Brain pericyte (primary cell): ENCODE data around the gene SDCCAG8.

Experiments used
- DNase-seq: peaks from one replicate; pipeline ENCODE4 v3.0.0-alpha.2; 2012; ENCODE audit warnings: low read depth, low spot score

The SDCCAG8 gene

DNA sequence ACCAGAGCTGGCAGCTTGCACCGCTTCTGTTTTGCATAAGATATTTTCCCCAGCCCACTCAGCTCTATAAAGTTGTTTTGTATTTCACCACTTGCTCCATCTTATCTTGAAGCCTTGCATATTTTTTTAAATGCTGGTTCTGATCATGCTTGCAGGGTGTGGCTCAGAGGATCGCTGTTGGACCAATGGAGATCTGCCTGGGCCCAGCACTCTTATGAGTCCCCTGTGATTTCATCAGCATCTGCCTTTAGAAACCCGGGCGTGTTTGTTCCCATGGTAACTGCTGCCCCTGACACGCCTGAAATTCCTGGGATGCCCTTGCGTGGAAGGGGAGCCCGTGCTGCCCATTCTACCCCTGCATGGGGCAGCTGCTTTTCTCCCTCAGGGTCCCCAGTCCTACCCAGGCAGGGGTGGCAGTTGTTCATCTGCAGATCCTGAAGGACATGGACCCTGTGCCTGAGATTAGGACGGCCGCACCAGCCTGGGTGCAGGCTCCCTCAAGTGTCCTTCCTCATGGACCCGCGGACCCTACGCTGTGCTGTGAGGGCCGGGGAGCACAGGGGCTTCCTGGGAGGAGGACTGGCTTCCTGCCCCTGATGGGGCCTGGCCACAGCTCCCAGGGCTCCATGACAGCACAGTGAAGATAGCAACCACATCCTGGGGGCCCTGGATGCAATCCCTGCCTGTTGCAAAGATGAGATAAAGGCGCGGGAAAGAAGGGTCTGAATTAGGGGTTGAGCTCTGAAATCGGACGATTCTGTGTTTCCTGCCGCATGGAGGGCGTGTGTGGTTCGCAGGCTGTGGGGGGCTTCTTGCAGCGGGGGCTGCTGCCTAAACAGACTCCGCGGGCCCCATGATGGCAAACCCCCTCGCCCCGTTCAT lies 226.5 kb downstream of the SDCCAG8 start:
- DNase-seq: no peak

DNA sequence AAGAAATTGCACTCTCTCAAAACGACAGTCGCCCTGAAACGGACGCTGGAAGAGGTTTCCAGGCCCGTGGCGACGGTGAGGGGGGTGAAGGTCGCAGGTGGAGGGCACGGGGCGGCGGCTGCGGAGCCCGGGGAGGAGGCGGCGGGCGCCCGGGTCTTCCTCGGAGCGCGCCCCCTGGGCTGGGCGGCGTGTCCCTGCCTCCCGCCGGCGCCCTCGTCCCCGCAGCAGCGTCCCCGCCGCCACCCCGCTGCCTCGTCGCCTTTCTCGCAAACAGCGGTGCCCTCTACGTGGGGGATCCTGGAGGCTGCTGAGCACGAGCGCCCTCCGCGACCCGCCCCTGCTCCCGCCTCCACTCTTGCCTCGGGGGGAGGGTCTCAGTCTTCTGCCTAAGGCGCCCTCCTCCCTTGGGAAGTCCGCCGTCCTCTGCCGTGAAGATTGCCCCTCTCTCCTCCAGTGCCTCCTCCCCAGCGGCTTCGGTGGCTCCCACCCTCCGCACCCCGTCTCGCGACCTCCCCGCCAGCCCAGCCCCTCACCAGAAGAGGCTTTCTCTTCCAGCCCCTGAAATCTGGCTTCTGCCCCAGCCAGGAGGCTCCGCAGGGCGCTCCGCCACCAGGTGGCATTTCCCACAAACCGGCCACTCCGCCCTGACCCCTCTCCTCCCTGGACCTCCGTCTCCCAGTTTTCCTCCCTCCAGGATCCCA lies 227.4 kb downstream of the SDCCAG8 start:
- DNase-seq: no peak

DNA sequence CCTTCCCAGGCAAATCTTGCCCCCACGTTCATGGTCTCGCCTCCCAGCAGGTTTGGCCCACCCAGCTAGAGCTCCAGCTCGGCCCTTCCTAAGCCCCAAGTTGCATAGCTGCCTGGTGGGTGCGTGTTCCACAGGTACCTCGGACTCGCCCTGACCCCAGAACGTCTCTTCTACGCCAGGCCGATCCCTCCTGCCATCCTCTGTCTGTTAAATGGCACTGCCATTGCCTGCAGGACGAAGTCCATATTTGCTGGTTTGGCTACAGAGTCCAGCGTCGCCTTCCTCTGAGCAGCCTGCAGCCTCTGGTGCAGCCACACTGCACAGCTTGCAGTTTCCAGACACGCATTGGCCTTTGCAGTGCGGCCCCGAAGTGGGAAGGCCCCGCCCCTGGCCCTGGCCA lies 228.1 kb downstream of the SDCCAG8 start:
- DNase-seq: no peak

DNA sequence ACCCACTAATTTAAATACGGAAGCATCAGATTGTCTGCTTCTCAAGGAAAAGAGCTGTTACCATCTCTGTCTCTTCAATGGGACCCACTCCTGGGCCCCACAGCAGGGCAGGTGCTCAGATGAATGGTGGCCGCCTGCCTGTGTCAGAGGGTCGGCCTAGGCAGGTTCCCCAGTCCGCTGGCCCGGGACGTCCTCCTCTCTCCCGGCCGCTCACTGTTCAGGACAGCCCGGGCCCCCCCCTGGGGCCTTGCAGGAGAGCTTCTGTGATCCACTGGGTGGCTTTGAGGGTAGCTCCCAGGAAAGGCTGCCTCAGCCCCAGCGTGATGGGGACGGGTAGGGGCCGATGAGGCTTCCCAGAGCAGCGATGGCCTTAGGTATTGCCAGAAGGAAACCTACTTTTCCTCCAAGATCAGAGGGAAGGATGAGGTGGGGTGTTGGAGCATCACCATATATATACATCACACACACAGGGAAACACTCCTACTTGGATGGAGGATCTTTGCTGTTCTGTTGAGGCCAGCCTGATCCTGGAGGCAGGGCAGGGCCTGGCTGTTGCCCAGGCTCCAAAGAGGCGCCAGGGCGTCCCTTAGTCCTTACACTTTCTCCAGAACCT lies 231.3 kb downstream of the SDCCAG8 start:
- no peak for DNase-seq

- no peak for DNase-seq
Measured at GRCh38 chr1:243487649-243488227, 231.9 kb downstream of the SDCCAG8 start.

GRCh38 chr1:243488459-243489157 lies 232.8 kb downstream of the SDCCAG8 start:
- DNase-seq: no peak

DNA sequence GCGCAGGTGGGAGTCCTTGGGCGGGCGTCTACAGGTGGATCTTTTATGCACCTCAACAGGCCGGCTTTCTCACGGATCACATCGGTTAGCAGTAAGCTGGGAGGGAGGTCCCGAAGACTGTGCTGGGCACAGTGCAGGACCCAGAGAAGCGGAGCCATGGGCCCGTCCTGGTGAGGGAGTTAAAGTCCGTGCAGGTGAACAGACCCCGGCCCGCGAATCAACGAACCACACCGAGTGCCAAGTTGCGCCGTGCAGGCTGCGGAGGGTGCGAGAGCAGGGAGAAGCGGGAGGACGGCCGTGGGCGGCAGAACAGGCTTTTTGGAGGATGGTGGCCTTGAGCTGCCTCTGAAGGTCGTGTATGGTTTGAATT lies 233.3 kb downstream of the SDCCAG8 start:
- no peak for DNase-seq

DNA sequence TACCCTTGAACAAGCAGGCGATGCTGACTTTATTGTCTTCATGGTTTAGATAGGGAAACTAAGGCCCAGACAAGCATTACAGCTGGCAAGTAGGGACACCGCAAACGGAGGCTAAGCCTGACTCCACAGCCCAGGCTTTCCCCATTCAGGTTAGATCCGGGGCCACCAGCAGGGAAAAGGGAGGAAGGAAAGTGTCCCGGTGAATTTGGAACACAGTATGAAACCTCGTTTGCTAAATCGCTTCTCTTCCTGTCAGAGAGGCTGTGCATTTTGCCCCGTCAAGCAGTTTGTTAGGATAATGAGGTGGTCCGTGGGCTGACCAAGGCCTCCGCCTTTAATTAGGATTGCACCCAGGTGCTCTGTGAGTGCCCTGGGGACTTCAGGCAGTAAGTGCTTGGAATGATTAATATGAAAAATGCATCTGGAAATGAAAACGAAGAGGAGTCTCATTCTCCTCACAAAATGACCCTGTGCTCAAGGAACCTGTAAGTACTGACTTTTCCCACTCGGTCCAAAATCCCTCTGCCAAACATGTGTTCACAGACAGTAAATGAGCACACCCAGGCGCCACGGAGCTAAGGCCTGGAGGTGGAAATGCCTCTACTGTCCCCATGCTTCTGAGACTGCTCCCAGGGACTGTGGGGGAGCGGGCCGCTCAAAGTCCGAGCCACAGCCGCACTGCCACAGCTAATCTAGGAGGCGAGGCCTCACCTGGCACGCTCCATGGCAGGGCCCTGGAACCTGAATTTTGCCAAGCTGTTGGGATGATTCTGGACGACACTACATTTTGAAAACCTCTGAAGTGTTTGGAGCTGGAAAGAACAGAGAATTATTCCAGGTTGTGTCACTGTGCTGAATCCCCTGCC lies 234.1 kb downstream of the SDCCAG8 start:
- no peak for DNase-seq

DNA sequence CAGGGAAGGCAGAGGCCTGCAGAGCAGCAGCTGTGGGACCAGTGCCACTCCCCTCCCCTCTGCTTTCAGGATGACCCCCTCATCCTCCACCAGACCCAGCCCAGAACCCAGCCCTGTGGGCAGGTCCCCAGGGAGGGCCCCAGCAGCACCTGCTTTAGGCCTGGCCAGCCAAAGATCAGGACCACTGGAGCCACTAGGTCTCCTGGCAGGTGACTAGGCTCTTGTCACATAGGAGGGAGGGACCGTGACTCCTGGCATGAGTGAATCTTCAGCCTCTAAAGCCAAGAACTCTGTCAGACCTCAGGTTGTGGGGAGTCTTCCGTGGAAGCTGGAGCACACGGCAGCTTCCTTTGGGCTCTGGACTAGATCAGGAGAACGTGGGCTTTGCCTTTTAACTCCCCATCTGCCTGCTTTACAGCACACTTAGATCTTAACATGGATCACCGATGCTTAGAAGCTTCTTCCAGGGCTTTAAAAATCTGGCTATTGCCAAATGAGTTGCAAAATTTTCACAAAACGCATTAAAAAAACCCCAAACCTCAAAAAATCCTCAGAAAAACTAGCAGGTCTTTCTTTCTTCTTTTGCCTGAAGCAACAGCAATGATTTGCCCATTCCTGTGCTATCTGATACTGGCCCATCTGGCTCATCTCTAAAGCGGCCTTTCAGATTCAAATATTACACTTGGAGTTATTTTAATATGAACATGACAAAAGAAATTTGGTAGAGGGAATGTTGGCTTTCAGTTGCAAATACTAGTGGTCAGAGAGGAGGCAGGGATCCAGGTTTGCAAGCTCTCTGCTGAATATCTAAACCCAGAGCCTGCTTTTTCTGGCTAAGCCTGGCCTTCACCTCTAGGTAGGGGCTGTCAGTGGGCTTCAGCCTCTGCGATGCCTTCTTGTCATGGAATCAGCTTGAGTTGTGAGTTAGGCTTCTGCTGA lies 235.2 kb downstream of the SDCCAG8 start:
- no peak for DNase-seq

DNA sequence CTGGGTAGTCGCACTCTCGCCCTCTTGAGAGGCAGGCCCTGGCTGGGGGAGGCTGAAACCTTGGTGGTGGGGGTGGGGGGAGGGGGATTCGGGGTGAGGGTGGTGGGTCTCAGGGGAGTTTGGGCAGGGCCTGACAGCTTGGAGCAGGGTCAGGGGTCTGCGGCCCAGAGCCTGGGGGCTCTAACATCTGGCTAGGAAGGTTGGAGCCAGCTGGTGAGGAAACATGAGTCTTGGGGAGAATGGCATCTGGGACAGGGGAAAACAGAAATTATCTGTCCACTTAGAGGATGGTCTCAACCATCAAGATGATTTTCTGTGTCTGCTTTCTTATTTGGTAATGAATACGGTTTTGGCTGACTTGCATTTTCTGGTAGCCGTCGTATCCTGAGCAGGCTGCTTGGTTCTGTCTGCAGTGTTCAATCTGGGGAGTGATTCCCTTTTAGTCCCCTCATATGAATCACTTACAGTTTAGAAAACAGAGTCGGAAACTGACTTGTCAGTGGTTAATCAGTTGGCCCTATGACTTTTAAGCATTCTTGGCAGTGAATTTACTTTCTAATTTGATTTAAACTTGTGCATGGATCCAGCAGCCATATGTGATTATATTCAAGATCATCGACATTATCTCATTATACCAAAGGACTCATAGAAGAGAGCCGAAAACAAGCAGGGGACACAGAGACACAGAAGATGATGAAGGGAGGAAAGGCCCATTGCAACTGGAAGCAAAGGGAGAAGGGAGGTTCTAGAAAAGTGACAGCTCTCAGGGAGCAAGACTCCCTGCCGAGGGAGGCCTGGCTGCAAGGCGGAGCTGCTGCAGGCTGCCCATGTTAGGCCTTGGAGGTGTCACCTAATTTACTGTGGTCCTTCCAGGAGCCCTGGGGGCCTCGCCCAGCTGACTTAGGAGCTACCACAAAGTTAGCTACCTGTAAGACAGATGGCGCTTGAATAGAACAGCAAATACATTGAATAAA lies 237.6 kb downstream of the SDCCAG8 start:
- DNase-seq: no peak

- DNase-seq: no peak
Measured at GRCh38 chr1:243494741-243495431, 239.0 kb downstream of the SDCCAG8 start.

DNA sequence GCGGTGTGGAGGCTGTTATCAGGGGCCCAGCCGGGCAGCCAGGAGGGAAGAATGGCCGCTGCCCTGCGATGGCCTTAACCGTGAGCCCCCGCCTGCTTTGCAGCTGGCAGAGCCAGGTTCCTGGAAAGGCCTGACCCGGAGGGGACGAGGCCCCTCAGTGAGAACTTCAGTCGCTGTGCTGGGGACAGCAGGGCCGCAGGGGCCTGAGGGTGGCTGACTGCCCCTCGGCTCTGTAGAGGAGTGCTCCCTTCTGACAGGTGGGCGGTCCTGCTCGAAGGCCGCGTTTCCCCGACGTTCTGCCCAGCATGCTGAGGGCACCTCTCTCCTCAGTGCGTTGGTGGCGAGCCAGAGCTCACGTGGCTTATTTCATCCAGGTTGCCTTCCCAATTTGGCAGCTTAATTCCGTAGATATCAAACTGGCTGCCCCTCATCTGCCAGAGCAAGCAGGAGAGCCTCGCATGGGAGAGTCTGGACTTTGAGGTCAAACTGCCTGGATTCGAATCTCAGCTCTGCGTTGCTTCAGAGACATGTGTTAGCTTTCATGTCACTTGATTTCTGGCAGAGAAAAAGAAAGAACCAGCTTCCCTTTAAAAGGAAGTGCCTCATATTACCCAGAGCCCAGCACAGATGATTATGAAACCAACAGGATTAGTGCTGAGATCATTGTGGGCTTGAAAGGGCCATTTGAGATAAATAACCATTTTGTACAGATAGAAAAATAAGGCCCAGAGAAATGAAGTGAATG lies 239.8 kb downstream of the SDCCAG8 start:
- no peak for DNase-seq

- DNase-seq: no peak
Measured at GRCh38 chr1:243496187-243496646, 240.4 kb downstream of the SDCCAG8 start.

DNA sequence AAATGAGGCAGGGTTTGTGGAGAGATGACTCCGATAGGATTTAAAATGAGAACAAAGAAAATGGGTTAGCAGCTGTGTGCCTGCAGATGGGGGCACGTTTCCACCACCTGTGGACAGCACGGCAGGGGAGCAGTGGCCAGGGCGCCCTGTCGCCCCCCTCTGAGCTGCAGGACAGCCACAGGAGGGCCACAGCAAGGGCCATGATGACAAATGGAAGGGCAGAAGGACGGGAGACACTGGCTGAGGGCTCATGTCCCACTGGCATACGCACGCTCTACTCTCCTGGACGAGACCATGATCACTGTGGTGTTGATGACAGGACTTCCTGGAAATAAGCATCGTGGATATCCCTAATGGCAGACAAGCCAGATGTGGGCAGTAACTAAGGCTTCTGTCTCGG lies 241.0 kb downstream of the SDCCAG8 start:
- no peak for DNase-seq

GRCh38 chr1:243497939-243498681 lies 242.3 kb downstream of the SDCCAG8 start:
- DNase-seq: no peak

DNA sequence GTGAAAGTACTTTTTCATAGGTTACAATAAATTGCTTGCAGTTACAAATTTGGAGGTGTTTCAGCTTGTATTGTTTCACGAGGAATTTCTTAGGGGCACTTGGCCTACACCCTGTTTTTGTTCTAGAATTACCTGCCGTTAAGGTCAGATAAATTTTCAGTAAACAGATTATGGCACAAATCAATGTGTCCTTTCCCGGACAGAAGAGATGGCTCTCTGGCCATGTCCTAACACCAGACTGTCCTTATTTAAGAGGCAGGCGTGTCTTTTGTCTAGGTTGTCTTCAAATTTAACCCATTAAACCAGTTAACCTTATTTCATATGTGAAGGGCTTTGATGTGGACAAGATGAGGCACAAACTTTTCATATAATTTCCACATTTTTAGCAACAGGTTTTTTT lies 243.4 kb downstream of the SDCCAG8 start:
- DNase-seq: no peak
